Activated naive CD4-positive, alpha-beta T cell treated with Interleukin-2 at 50 U/mL for 16 hours (primary cell): ENCODE data around the gene CTBP1.

Experiments
- DNase-seq: peaks from one replicate; pipeline ENCODE4 v3.0.0-alpha.2; 2020

CTBP1 gene

GRCh38 chr4:1193206-1194009 lies 55.5 kb downstream of the CTBP1 start:
- DNase-seq = no peak

DNA sequence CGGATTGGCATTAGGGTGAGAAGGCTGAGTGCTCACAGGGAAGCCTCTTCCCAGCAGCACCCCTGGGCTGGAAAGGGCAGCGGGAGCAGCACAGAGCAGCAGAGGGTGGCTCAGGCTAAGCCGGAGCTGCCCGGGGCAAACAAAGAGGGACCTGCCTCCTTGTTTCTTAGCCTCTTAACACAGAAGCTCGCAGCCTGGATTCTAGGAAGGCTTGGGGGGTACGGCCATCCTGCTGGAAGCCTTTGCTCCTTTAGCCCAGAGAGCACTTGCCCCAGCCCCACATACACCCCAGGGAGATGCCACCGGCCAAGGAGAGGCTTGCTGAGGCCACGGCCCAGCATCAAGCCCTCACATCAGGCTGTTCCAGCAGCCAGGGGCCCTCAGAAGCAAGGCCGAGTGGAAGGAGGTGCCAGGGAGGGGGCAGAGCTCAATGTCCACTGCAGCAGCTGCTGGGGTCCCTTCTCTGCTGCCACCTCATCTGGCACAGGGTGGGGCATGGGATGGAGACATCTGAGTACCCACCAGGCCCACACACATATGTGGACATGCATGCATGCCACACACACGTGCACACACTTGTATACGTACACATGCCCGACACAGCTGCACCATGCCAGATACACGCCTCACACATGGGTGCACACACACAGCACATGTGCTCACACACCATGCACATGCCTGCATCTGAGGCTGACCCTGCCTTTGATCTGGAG lies 56.3 kb downstream of the CTBP1 start:
- DNase-seq = no peak

GRCh38 chr4:1192091-1192492 lies 56.8 kb downstream of the CTBP1 start:
- DNase-seq = no peak

GRCh38 chr4:1191621-1192020 lies 57.3 kb downstream of the CTBP1 start:
- DNase-seq = no peak

- DNase-seq = peak; percentile 49
Measured at GRCh38 chr4:1187182-1187581, 61.7 kb downstream of the CTBP1 start.

DNA sequence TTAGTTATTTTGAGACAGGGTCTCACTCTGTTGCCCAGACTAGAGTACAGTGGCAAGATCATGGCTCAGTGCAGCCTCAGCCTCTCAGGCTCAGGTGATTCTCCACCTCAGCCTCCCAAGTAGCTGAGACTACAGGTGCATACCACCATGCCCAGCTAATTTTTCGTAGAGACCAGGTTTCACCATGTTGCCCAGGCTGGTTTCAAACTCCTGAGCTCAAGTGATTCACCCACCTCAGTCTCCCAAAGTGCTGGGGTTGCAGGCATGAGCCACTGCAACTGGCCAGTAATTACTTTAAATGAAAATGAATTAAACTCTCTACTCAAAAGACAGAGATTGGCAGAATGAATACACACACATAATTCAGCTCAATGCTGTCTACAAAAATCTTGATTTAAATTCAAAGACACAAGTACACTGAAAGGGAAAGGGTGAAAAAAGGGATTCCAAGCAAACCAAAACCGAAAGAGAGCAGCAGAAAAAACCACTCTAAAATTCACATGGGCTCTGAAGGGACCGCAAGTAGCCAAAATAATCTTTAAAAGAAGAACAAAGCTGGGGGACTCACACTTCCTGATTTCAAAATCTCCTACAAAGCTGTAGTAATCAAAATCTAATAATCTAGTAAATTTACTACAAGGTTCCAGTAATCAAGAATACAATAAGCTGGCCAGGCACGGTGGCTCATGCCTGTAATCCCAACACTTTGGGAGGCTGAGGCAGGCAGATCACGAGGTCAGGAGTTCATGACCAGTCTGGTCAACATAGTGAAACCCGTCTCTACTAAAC lies 64.8 kb downstream of the CTBP1 start:
- DNase-seq = no peak

- no peak for DNase-seq
Measured at GRCh38 chr4:1182313-1182712, 66.6 kb downstream of the CTBP1 start.

DNA sequence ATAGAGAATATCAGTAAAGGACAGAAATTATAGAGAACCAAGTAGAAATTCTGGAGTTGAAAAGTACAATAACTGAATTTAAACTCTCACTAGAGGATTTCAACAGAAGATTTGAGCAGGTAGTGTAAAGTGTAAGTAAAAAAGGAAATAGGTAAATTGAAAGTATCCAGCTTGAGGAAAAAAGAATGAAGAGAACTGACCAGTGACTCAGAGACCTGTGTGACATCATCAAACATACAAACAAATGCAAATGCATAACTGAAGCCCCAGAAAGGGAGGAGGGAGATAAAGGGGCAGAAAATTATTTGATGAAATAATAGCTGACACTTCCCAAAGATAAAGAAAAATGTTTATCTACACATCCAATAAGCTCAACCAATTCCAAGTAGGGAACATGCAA lies 68.3 kb downstream of the CTBP1 start:
- DNase-seq = no peak

DNA sequence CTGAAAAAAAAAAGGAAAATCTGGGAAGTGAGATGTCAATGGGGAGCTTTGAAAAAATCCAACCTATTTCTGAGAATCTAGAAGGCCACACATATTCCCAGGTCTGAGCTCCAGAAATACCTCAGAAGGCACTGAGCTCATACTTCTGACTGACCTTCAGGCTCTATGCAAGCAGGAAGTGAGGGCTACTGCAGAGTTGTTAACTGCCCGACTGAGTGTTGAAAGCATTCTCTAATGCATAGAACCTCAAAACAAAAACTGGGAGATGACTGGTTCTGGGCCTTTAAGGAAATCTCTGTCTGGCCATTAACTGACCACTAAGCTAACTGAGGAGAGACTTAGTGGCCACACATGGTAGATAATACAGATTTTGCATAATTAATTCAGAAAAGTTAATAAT lies 69.0 kb downstream of the CTBP1 start:
- no peak for DNase-seq

DNA sequence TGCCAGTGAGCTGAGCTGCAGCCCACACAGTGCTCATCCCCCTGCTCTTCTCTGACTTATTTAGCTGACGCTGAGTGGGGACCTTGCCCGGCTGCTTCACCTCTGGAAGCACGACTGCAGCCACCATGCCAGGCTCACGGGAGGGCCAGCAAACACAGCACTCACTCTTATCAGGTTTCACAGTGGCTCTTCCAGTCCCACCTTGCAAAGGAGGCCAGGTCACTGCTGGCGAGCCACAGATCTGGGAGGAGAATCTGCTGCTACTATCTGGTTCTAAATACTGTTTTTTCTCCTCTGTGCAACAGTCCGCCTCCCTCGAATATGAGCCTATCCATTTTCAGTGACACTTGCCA lies 69.9 kb downstream of the CTBP1 start:
- DNase-seq = no peak

- no peak for DNase-seq
Measured at GRCh38 chr4:1178300-1179088, 70.4 kb downstream of the CTBP1 start.

- DNase-seq = peak; percentile 23
Measured at GRCh38 chr4:1177274-1178141, 71.4 kb downstream of the CTBP1 start.

- no peak for DNase-seq
Measured at GRCh38 chr4:1176398-1177273, 72.3 kb downstream of the CTBP1 start.

GRCh38 chr4:1175635-1176229 lies 73.2 kb downstream of the CTBP1 start:
- DNase-seq = no peak

DNA sequence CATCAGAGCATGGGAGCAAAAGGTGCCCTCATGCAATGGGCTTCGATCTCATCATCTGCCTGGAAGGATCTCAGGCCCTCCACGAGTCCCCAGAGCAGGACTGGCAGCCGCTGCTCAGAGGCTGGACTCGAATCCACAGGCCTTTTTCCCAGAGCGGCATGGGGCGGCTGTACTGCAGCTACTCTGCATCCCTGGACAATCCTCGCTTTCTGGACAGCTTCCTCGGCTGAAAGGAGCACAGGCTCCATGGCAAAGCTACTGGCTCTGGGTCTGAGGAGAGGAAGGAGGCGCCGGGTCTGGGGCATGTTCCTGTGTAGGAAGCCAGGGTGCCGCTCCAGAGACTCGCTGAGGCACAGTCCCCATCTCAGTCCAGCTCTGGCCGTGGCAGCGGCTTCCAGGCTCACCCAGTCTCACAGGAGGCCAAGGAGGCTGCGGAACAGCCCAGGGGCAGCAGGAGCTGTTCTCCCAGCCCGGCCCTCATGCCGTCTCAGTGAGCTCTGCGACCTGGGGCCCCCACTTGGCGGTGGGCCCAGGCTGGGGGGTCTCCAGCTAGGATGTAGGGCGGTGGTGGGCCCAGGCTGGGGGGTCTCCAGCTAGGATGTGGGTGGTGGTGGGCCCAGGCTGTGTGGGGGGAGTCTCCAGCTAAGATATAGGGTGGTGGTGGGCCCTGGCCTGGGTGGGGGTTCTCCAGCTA lies 73.8 kb downstream of the CTBP1 start:
- DNase-seq = no peak

GRCh38 chr4:1172971-1173757 lies 75.8 kb downstream of the CTBP1 start:
- no peak for DNase-seq

DNA sequence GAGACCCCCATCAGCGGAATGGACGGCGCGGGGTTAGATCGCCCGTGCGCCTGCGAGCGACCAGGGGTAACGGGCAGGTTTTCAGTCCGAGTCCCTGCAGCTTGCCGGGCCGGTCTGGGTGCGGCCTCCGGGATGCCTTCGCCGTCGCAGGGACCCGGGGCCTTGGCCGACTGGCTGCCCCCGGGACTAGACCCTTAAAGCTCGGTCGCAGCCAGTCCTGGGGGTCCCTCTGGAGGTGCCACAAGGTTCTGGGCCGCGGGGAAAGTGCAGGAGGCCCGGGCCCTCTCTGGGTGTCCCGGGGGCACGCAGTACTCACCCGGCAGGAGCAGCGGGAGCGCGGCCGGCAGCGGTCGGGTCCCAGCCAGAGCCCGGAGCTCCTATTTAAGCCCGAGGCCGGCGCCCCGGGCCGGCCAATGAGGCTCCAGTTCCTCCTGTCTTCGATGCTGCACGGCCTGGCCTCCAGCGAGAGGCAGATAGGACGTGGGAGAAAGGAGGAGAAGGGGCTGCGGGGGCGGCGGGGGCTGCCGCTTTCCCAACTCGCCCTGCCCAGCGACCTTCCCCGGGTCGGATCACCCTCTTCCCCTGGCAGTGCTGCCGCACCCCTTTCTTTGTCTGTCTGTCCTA lies 76.6 kb downstream of the CTBP1 start, which contains the start of gene SPON2:
TSS of gene SPON2 (minus strand) at position 356 of the 624 bp plus-strand sequence.
- DNase-seq = no peak
